Loucy (cell line): ENCODE measurements around the gene TCP1.

Experiments used
- H2AFZ ChIP-seq: fragments of 200-600 bp; sonication (generic); 2 replicates; pipeline ENCODE4 v1.6.0; 2016; ENCODE audit warnings: antibody characterized with exemption, mild to moderate bottlenecking, low read length, moderate library complexity
- H3F3A ChIP-seq: fragments of 200-600 bp; 2 replicates; pipeline ENCODE4 v1.6.0; 2016; ENCODE audit warnings: antibody characterized with exemption, low read depth, mild to moderate bottlenecking
- H3K27me3 ChIP-seq: fragments of 200-600 bp; sonication (generic); 2 replicates; pipeline ENCODE4 v1.6.1; 2014; ENCODE audit warnings: low read length, mild to moderate bottlenecking; ENCODE audit not compliant: insufficient read depth, poor library complexity, severe bottlenecking
- H3K36me3 ChIP-seq: fragments of 200-600 bp; sonication (generic); 2 replicates; pipeline ENCODE4 v1.6.1; 2016; ENCODE audit warnings: low read length; ENCODE audit not compliant: insufficient read depth
- H3K4me1 ChIP-seq: fragments of 200-600 bp; sonication (generic); 2 replicates; pipeline ENCODE4 v1.5.1; 2014; ENCODE audit warnings: low read length, mild to moderate bottlenecking; ENCODE audit not compliant: insufficient read depth, poor library complexity, severe bottlenecking
- H3K4me2 ChIP-seq: fragments of 200-600 bp; sonication (generic); 2 replicates; pipeline ENCODE4 v1.6.0; 2014; ENCODE audit warnings: antibody characterized with exemption, low read length, low read depth, mild to moderate bottlenecking; ENCODE audit not compliant: poor library complexity, severe bottlenecking
- H3K4me3 ChIP-seq: fragments of 200-600 bp; sonication (generic); 2 replicates; pipeline ENCODE4 v1.5.1; 2014; ENCODE audit warnings: low read length, mild to moderate bottlenecking, mixed read lengths; ENCODE audit not compliant: poor library complexity, severe bottlenecking
- H3K79me2 ChIP-seq: fragments of 200-600 bp; sonication (generic); 2 replicates; pipeline ENCODE4 v1.6.1; 2014; ENCODE audit warnings: low read length; ENCODE audit not compliant: insufficient read depth
- H3K9ac ChIP-seq: fragments of 200-600 bp; sonication (generic); 2 replicates; pipeline ENCODE4 v1.6.0; 2014; ENCODE audit warnings: mild to moderate bottlenecking, low read depth, low read length, moderate library complexity; ENCODE audit not compliant: poor library complexity, severe bottlenecking
- H3K9me2 ChIP-seq: fragments of 200-600 bp; sonication (generic); replicated peaks from 2 replicates; pipeline ENCODE4 v1.6.1; 2016; ENCODE audit warnings: low read depth, low read length, mixed read lengths
- H3K9me3 ChIP-seq: fragments of 200-600 bp; sonication (generic); 2 replicates; pipeline ENCODE4 v1.6.1; 2014; ENCODE audit warnings: mild to moderate bottlenecking, antibody characterized with exemption, low read length, low read depth; ENCODE audit not compliant: insufficient read depth
- H4K20me1 ChIP-seq: fragments of 200-600 bp; sonication (generic); 2 replicates; pipeline ENCODE4 v1.6.0; 2014; ENCODE audit warnings: antibody characterized with exemption, low read length, mild to moderate bottlenecking; ENCODE audit not compliant: insufficient read depth, poor library complexity, severe bottlenecking
- EZH2phosphoT487 ChIP-seq: fragments of 200-600 bp; IDR thresholded peaks from 2 replicates; pipeline ENCODE4 v1.6.1; 2018; ENCODE audit warnings: antibody characterized with exemption, mild to moderate bottlenecking, moderate library complexity, borderline replicate concordance
- TF ChIP-seq, protein P1 (sequence below): fragments of 200-600 bp; sonication (generic); conservative IDR thresholded peaks from 2 replicates; pipeline ENCODE4 v1.5.1; 2014; ENCODE audit warnings: mild to moderate bottlenecking, antibody characterized with exemption, low read length

TCP1 gene

DNA sequence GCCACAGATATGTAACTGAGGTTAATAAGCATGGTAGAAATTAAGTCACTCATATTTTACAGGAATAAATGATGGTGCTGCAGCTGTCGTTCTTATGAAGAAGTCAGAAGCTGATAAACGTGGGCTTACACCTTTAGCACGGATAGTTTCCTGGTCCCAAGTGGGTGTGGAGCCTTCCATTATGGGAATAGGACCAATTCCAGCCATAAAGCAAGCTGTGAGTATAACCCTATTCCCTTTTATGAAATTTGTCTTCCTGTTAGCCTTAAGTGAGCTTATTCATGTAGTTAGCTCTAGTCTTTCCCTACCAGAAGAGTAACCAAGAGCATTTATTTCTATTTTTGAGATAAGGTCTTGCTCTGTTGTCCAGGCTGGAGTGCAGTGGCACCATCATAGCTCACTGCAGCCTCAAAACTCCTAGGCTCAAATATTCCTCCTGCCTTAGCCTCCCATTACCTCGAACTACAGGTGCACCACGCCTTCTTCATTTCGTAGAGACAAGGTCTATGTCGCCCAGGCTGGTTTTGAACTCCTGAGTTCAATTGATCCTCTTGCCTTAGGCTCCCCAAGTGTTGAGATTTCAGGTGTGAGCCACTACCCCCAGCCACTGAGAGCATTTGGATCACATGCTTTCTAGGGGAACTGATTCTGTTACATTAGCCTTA, 12.0 kb downstream of the TCP1 start:
- peaks cover 81% of the 10 kb centered on the region for H3K36me3 ChIP-seq
- H3K9ac ChIP-seq = no peak overlapping the region
- H3K9me2 ChIP-seq = no peaks in the 10 kb centered on the region
- H3K79me2 ChIP-seq = peaks cover 22% of the 10 kb centered on the region
- peaks cover 15% of the 10 kb centered on the region for H3K4me1 ChIP-seq
- H3K4me3 ChIP-seq = no peak overlapping the region
- no peak for TF ChIP-seq EZH2phosphoT487
- TF ChIP-seq, protein P1, sequence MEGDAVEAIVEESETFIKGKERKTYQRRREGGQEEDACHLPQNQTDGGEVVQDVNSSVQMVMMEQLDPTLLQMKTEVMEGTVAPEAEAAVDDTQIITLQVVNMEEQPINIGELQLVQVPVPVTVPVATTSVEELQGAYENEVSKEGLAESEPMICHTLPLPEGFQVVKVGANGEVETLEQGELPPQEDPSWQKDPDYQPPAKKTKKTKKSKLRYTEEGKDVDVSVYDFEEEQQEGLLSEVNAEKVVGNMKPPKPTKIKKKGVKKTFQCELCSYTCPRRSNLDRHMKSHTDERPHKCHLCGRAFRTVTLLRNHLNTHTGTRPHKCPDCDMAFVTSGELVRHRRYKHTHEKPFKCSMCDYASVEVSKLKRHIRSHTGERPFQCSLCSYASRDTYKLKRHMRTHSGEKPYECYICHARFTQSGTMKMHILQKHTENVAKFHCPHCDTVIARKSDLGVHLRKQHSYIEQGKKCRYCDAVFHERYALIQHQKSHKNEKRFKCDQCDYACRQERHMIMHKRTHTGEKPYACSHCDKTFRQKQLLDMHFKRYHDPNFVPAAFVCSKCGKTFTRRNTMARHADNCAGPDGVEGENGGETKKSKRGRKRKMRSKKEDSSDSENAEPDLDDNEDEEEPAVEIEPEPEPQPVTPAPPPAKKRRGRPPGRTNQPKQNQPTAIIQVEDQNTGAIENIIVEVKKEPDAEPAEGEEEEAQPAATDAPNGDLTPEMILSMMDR = no peak
- no peak overlapping the region for H2AFZ ChIP-seq
- H4K20me1 ChIP-seq = peaks cover 28% of the 10 kb centered on the region
- H3K9me3 ChIP-seq = no peaks in the 10 kb centered on the region
- H3K4me2 ChIP-seq = no peak overlapping the region
- no peaks in the 10 kb centered on the region for H3K27me3 ChIP-seq
- H3F3A ChIP-seq = peaks cover 9% of the 10 kb centered on the region; the same call in 1 of the 2 replicates

DNA sequence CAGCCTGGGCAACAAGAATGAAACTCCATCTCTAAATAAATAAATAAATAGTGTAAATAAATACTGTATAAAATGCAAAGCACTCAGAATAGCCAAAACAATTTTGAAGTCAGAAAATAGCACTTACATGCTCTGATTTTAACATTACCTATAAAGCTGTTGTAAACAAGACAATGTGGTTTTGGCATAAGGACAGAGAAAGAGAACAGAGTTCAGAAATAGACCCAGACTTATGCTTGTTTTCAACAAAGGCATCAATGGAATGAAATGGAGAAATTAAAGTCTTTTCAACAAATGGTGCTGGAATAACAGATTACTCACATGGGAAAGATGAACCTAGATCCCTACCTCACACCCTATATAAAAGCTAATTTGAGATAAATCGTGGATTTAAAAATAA, 17.2 kb downstream of the TCP1 start:
- no peak for TF ChIP-seq EZH2phosphoT487
- TF ChIP-seq, protein P1 = no peak
- H4K20me1 ChIP-seq = peaks cover 11% of the 10 kb centered on the region
- H3K4me3 ChIP-seq = no peak overlapping the region
- no peaks in the 10 kb centered on the region for H3K9me3 ChIP-seq
- no peaks in the 10 kb centered on the region for H3K27me3 ChIP-seq
- no peaks in the 10 kb centered on the region for H3K4me1 ChIP-seq
- H3K9ac ChIP-seq = no peak overlapping the region
- H3F3A ChIP-seq = no peaks in the 10 kb centered on the region
- peaks cover 66% of the 10 kb centered on the region; the same call in 1 of the 2 replicates for H3K36me3 ChIP-seq
- H2AFZ ChIP-seq = no peak overlapping the region
- no peaks in the 10 kb centered on the region for H3K9me2 ChIP-seq
- no peak overlapping the region for H3K4me2 ChIP-seq
- peaks cover 11% of the 10 kb centered on the region; the same call in 1 of the 2 replicates for H3K79me2 ChIP-seq

DNA sequence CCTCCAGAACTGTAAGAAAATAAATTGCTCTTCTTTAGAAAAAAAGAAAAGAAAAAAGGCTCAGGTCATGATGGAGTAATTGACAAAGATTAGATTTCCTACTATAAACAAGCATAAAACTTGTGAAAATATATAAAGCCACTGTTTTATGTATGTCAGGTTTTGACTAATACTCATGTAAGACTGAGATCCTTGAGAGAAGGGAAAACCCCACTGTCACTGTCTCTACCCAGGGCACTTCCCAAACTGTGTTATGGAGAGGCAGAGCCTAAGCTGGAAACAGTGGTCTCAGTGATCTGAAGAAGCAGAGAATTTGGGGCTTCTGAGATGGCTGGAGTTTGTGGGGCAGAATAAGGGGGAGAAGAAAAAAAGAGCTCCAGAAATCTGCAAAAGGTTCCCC, 19.9 kb downstream of the TCP1 start:
- no peak overlapping the region for H3K4me3 ChIP-seq
- TF ChIP-seq, protein P1 = no peak
- TF ChIP-seq EZH2phosphoT487 = no peak
- H3K4me1 ChIP-seq = peaks cover 11% of the 10 kb centered on the region
- H3K79me2 ChIP-seq = peaks cover 38% of the 10 kb centered on the region
- peaks cover 16% of the 10 kb centered on the region for H4K20me1 ChIP-seq
- H3K9me3 ChIP-seq = no peaks in the 10 kb centered on the region
- peaks cover 54% of the 10 kb centered on the region; the same call in 1 of the 2 replicates for H3K36me3 ChIP-seq
- no peaks in the 10 kb centered on the region for H3K9me2 ChIP-seq
- H3K27me3 ChIP-seq = no peaks in the 10 kb centered on the region
- peak overlapping the region; percentile 86 for H3K4me2 ChIP-seq
- no peaks in the 10 kb centered on the region for H3F3A ChIP-seq
- no peak overlapping the region for H3K9ac ChIP-seq
- H2AFZ ChIP-seq = no peak overlapping the region
